Spleen (tissue), 7 donors: ENCODE measurements around the gene ANOS1.

ENCODE experiments used
- POLR2AphosphoS5 ChIP-seq, 3 donors: sonication (generic); formaldehyde crosslinking; IDR thresholded peaks; one replicate each; pipeline ENCODE4 v1.5.1; 2017; ENCODE audit warnings: antibody characterized with exemption in 3 of 3
- TF ChIP-seq, protein P1 (sequence below), 11 experiments: fragments of 200-600 bp in 7 of 11; fragments of 450-650 bp in 4 of 11; sonication (generic) in 4 of 11; IDR thresholded peaks in 8 of 11; conservative IDR thresholded peaks in 3 of 11; 1 replicate in 7 of 11; 2 replicates in 4 of 11; pipeline versions ENCODE4 v1.4.0 to v1.8.0; 2016 to 2021; ENCODE audit warnings: antibody characterized with exemption in 11 of 11, inconsistent platforms in 4 of 11, mild to moderate bottlenecking in 1 of 11
- donor health status: DM: no; HTN: no; CAD: no; lungs with moderate emphysema.
- donor health status: DM: no; HTN: no; CAD: no.
- donor health status: DM: no; HTN: no; CAD: no.

GRCh38 chrX:8579602-8580001, 152.3 kb downstream of the ANOS1 start:
- TF ChIP-seq, protein P1, sequence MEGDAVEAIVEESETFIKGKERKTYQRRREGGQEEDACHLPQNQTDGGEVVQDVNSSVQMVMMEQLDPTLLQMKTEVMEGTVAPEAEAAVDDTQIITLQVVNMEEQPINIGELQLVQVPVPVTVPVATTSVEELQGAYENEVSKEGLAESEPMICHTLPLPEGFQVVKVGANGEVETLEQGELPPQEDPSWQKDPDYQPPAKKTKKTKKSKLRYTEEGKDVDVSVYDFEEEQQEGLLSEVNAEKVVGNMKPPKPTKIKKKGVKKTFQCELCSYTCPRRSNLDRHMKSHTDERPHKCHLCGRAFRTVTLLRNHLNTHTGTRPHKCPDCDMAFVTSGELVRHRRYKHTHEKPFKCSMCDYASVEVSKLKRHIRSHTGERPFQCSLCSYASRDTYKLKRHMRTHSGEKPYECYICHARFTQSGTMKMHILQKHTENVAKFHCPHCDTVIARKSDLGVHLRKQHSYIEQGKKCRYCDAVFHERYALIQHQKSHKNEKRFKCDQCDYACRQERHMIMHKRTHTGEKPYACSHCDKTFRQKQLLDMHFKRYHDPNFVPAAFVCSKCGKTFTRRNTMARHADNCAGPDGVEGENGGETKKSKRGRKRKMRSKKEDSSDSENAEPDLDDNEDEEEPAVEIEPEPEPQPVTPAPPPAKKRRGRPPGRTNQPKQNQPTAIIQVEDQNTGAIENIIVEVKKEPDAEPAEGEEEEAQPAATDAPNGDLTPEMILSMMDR (IDR thresholded peaks at IDR 0.05 in 8 of 11, conservative IDR thresholded peaks at IDR 0.05 in 3 of 11) = no peak
- no peak for TF ChIP-seq POLR2AphosphoS5 (IDR thresholded peaks at IDR 0.05)
